BE2C (cell line): ENCODE measurements around the gene NAPA.

Experiments
- DNase-seq: peaks from one replicate; pipeline ENCODE4 v3.0.0-alpha.2; 2020
- H3K27me3 ChIP-seq: fragments of 250-450 bp; sonication (Bioruptor Pico); 2 replicates; pipeline ENCODE4 v1.5.1; 2020; ENCODE audit warnings: mild to moderate bottlenecking
- H3K36me3 ChIP-seq: fragments of 250-450 bp; sonication (Bioruptor Pico); 2 replicates; pipeline ENCODE4 v1.5.1; 2020; ENCODE audit warnings: mild to moderate bottlenecking
- H3K4me1 ChIP-seq: fragments of 250-450 bp; sonication (Bioruptor Pico); 2 replicates; pipeline ENCODE4 v1.5.1; 2020
- H3K4me3 ChIP-seq: 2 replicates; pipeline ENCODE4 v1.5.1; 2011; ENCODE audit warnings: low read depth, low read length
- H3K9me3 ChIP-seq: fragments of 250-450 bp; sonication (Bioruptor Pico); 2 replicates; pipeline ENCODE4 v1.5.1; 2020
- CTCF ChIP-seq: IDR thresholded peaks from 2 replicates; pipeline ENCODE4 v1.5.1; 2012; ENCODE audit warnings: mild to moderate bottlenecking, low read depth, low read length

The NAPA gene

GRCh38 chr19:47499371-47499770 is 15.5 kb downstream of the NAPA start:
- Histone ChIP-seq H3K4me1 (peaks cover 23% of the 10 kb centered on the region), H3K36me3 (peaks cover 16% of the 10 kb centered on the region), H3K4me3 (no peak overlapping the region), H3K9me3 (no peaks in the 10 kb centered on the region), H3K27me3 (no peaks in the 10 kb centered on the region)
- TF ChIP-seq CTCF, result no peak
- DNase-seq, result no peak

- DNase-seq, result no peak
- no peaks in the 10 kb centered on the region for H3K27me3 ChIP-seq
- H3K9me3 ChIP-seq, result no peaks in the 10 kb centered on the region
- H3K4me3 ChIP-seq, result no peak overlapping the region
- TF ChIP-seq CTCF, result no peak
- peaks cover 16% of the 10 kb centered on the region for H3K36me3 ChIP-seq
- H3K4me1 ChIP-seq, result peaks cover 31% of the 10 kb centered on the region
Measured at GRCh38 chr19:47498561-47498960, 16.3 kb downstream of the NAPA start.

- H3K36me3 ChIP-seq, result peaks cover 11% of the 10 kb centered on the region
- no peaks in the 10 kb centered on the region for H3K9me3 ChIP-seq
- H3K4me1 ChIP-seq, result peaks cover 34% of the 10 kb centered on the region
- no peak overlapping the region for H3K4me3 ChIP-seq
- DNase-seq, result no peak
- TF ChIP-seq CTCF, result no peak
- H3K27me3 ChIP-seq, result no peaks in the 10 kb centered on the region
Measured at GRCh38 chr19:47497821-47498520, 16.9 kb downstream of the NAPA start.

- H3K27me3 ChIP-seq, result no peaks in the 10 kb centered on the region
- no peak overlapping the region for H3K4me3 ChIP-seq
- H3K36me3 ChIP-seq, result peaks cover 4% of the 10 kb centered on the region
- no peak for TF ChIP-seq CTCF
- no peaks in the 10 kb centered on the region for H3K9me3 ChIP-seq
- H3K4me1 ChIP-seq, result peaks cover 34% of the 10 kb centered on the region
- DNase-seq, result no peak
Measured at GRCh38 chr19:47497050-47497766, 17.7 kb downstream of the NAPA start.

- DNase-seq, result no peak
- peaks cover 34% of the 10 kb centered on the region for H3K4me1 ChIP-seq
- H3K27me3 ChIP-seq, result no peaks in the 10 kb centered on the region
- H3K36me3 ChIP-seq, result peaks cover 4% of the 10 kb centered on the region
- 0 out of 2 replicates have a peak, but pooled peaks have one; percentile 3 for TF ChIP-seq CTCF
- H3K9me3 ChIP-seq, result no peaks in the 10 kb centered on the region
- no peak overlapping the region for H3K4me3 ChIP-seq
Measured at GRCh38 chr19:47495478-47496372, 19.1 kb downstream of the NAPA start.
